Endothelial cell of umbilical vein (primary cell): ENCODE data around the gene RALGPS2. TPM values are rescaled to one million over a fixed set of nuclear protein-coding genes. Genes with fewer than 3 reads are reported as not detected.

ENCODE experiments used
- BruUV-seq: library from RNA; stranded (reverse); fragments of 400-500 nt; replicated peaks from 2 replicates; lab custom pipeline; 2021; lab: Mats Ljungman, UMichigan
- CTCF ChIA-PET: fragments of 300-600, 350-600 bp; sonication (Branson Sonifier 250); formaldehyde crosslinking; loops from one replicate; lab custom pipeline; 2021; ENCODE audit warnings: antibody characterized with exemption, inconsistent platforms; lab: Charles Lee
- POLR2A ChIA-PET: fragments of 300-600, 350-600 bp; sonication (Branson Sonifier 250); formaldehyde crosslinking; loops from one replicate; lab custom pipeline; 2021; ENCODE audit warnings: antibody characterized with exemption, inconsistent platforms; lab: Charles Lee
- DNase-seq: peaks from one replicate; pipeline ENCODE4 v3.0.0-alpha.2; 2011; ENCODE audit warnings: low read depth, low spot score
- FAIRE-seq: peaks from 2 replicates; lab custom pipeline; 2011; peaks lifted over from hg19 to GRCh38; lab: Jason Lieb, UNC
- H2AFZ ChIP-seq: 2 replicates; pipeline ENCODE4 v1.6.0; 2012; ENCODE audit warnings: low read depth, low read length, control low read depth, inconsistent platforms
- H3K27ac ChIP-seq: 2 replicates; pipeline ENCODE4 v1.5.1; 2011; ENCODE audit warnings: low read depth, mild to moderate bottlenecking, control low read depth, low read length, moderate library complexity; ENCODE audit not compliant: insufficient read depth
- H3K27me3 ChIP-seq, 2 experiments: 2 replicates each; pipeline versions ENCODE4 v1.6.0 to v1.6.1; 2011; ENCODE audit warnings: low read length in 2 of 2, mixed read lengths in 1 of 2; ENCODE audit not compliant: control insufficient read depth in 2 of 2, insufficient read depth in 2 of 2
- H3K36me3 ChIP-seq, 2 experiments: 2 replicates in 1 of 2; 3 replicates in 1 of 2; pipeline ENCODE4 v1.5.1; 2011; ENCODE audit warnings: low read length in 2 of 2, mild to moderate bottlenecking in 1 of 2, moderate library complexity in 1 of 2; ENCODE audit not compliant: control insufficient read depth in 2 of 2, insufficient read depth in 2 of 2; ENCODE audit errors: extremely low read depth in 1 of 2
- H3K4me1 ChIP-seq: 3 replicates; pipeline ENCODE4 v1.5.1; 2011; ENCODE audit warnings: mild to moderate bottlenecking, low read length; ENCODE audit not compliant: control insufficient read depth, insufficient read depth; ENCODE audit errors: extremely low read depth
- H3K4me2 ChIP-seq: 2 replicates; pipeline ENCODE4 v1.6.1; 2011; ENCODE audit warnings: low read length, control low read depth, mixed read lengths; ENCODE audit not compliant: insufficient read depth
- H3K4me3 ChIP-seq, 3 experiments: fragments of 200-600 bp in 1 of 3; sonication (generic), shearing (Covaris generic) in 1 of 3; replicated peaks in 1 of 3; 2 replicates each; pipeline ENCODE4 v1.5.1; 2011 to 2016; ENCODE audit warnings: control low read depth in 3 of 3, low read length in 3 of 3, mild to moderate bottlenecking in 2 of 3, inconsistent platforms in 1 of 3, low read depth in 1 of 3, moderate library complexity in 1 of 3; ENCODE audit not compliant: insufficient read depth in 1 of 3
- H3K79me2 ChIP-seq: 2 replicates; pipeline ENCODE4 v1.6.0; 2012; ENCODE audit warnings: low read length, inconsistent platforms; ENCODE audit not compliant: control insufficient read depth, insufficient read depth
- H3K9ac ChIP-seq: replicated peaks from 2 replicates; pipeline ENCODE3; 2011; ENCODE audit warnings: low read length, control low read depth; ENCODE audit not compliant: insufficient read depth; ENCODE audit errors: extremely low read depth
- H3K9me1 ChIP-seq: replicated peaks from 3 replicates; pipeline ENCODE4 v1.6.0; 2011; ENCODE audit warnings: mild to moderate bottlenecking, low read length; ENCODE audit not compliant: control insufficient read depth, insufficient read depth; ENCODE audit errors: extremely low read depth
- H3K9me3 ChIP-seq: replicated peaks from 2 replicates; pipeline ENCODE4 v1.5.1; 2012; ENCODE audit warnings: low read length, inconsistent platforms; ENCODE audit not compliant: control insufficient read depth, insufficient read depth
- H4K20me1 ChIP-seq: replicated peaks from 2 replicates; pipeline ENCODE3; 2011; ENCODE audit warnings: mild to moderate bottlenecking, low read length; ENCODE audit not compliant: control insufficient read depth, insufficient read depth; ENCODE audit errors: extremely low read depth
- CTCF ChIP-seq, 2 donors: IDR thresholded peaks; 1 replicate in 1 of 2; 2 replicates in 1 of 2; pipeline ENCODE4 v1.5.1; 2011; ENCODE audit warnings: low read length in 2 of 2, mild to moderate bottlenecking in 2 of 2, moderate library complexity in 2 of 2, control low read depth in 1 of 2, inconsistent platforms in 1 of 2, low read depth in 1 of 2; ENCODE audit not compliant: insufficient read depth in 1 of 2; ENCODE audit errors: extremely low read depth in 1 of 2
- EZH2 ChIP-seq: IDR thresholded peaks from 2 replicates; pipeline ENCODE4 v1.6.1; 2012; ENCODE audit warnings: borderline replicate concordance, low read depth, mild to moderate bottlenecking, moderate library complexity, low read length, inconsistent platforms; ENCODE audit not compliant: severe bottlenecking
- FOS ChIP-seq: IDR thresholded peaks from 2 replicates; pipeline ENCODE4 v1.6.1; 2011; ENCODE audit warnings: mild to moderate bottlenecking, low read length, moderate library complexity, borderline replicate concordance; ENCODE audit not compliant: insufficient read depth
- GATA2 ChIP-seq: IDR thresholded peaks from 2 replicates; pipeline ENCODE4 v1.7.0; 2011; ENCODE audit warnings: low read depth, mild to moderate bottlenecking, moderate library complexity, mixed read lengths, low read length; ENCODE audit not compliant: insufficient read length, insufficient read depth
- JUN ChIP-seq: IDR thresholded peaks from 2 replicates; pipeline ENCODE4 v1.6.1; 2011; ENCODE audit warnings: borderline replicate concordance, low read depth; ENCODE audit not compliant: insufficient read length, insufficient read depth
- MAX ChIP-seq: IDR thresholded peaks from 2 replicates; pipeline ENCODE4 v1.6.1; 2011; ENCODE audit not compliant: insufficient read depth, insufficient read length
- MYC ChIP-seq: IDR thresholded peaks from one replicate; pipeline ENCODE4 v1.6.1; 2011; ENCODE audit warnings: mild to moderate bottlenecking, low read depth, low read length
- POLR2A ChIP-seq: IDR thresholded peaks from 2 replicates; pipeline ENCODE4 v1.6.1; 2012; ENCODE audit warnings: low read depth, mild to moderate bottlenecking, control low read depth, low read length
- POLR2AphosphoS5 ChIP-seq: IDR thresholded peaks from 2 replicates; pipeline ENCODE4 v1.6.1; 2012; ENCODE audit warnings: low read depth, mild to moderate bottlenecking, control low read depth, low read length, moderate library complexity; ENCODE audit not compliant: insufficient read depth
- dilution Hi-C: fragments of 300-500 bp; cut with MboI; formaldehyde crosslinking; loops from one replicate; pipeline ENCODE4 v1.15.0; 2019; ENCODE audit warnings: low sequenced_read_pairs; ENCODE audit not compliant: extremely low pct_ligation_motif_present
- intact Hi-C: fragments of 100-400 bp; cut with micrococcal nuclease; formaldehyde crosslinking; loops from one replicate; pipeline ENCODE4 v1.10.0; 2022
- polyA plus RNA-seq, 4 experiments: library from polyadenylated mRNA; depleted of rRNA in 3 of 4; stranded (reverse) in 3 of 4; unstranded in 1 of 4; fragments of >200 nt; gene quantifications; 2 replicates each; pipeline versions ENCODE4 v1.2.1 to v1.2.3, GENCODE V29; 2011 to 2012; ENCODE audit warnings: missing spikeins in 1 of 4
- total RNA-seq: library from RNA; stranded (reverse); gene quantifications from 2 replicates; pipeline ENCODE4 v1.2.3, GENCODE V29; 2021

The RALGPS2 gene
- total and polyA plus RNA-seq, 2 donors (not counting 3 experiments of a cell fraction or from before 2014, with no cell fraction given) = 4.6 to 27.7 TPM

GRCh38 chr1:178901482-178902125 is 176.6 kb downstream of the RALGPS2 start:
- TF ChIP-seq JUN (no peak), MAX (no peak), POLR2AphosphoS5 (no peak), EZH2 (no peak), FOS (no peak), MYC (no peak), CTCF (IDR thresholded peaks at IDR 0.05; ENCODE audit: extremely low read depth in 1 of 2, insufficient read depth in 1 of 2, low read depth in 1 of 2, low read length in 2 of 2) (no peak), GATA2 (no peak), POLR2A (no peak)
- Histone ChIP-seq H3K36me3 (no peaks in the 10 kb centered on the region), H3K4me2 (no peak overlapping the region), H3K79me2 (no peaks in the 10 kb centered on the region), H3K4me3 (no peak overlapping the region), H3K27me3 (no peaks in the 10 kb centered on the region), H3K27ac (no peak overlapping the region), H3K9me1 (peaks cover 2% of the 10 kb centered on the region), H4K20me1 (no peaks in the 10 kb centered on the region), H3K4me1 (no peaks in the 10 kb centered on the region), H3K9me3 (no peaks in the 10 kb centered on the region), H2AFZ (no peak overlapping the region), H3K9ac (no peak overlapping the region)
- FAIRE-seq = no peak
- BruUV-seq = no TSS peak
- dilution Hi-C loops = no loop called here
- CTCF ChIA-PET = interaction anchor here (1.3 kb wide), 1 partner anchor 23 kb away, joined by 3 read pairs; no protein-coding TSS in a partner anchor
- POLR2A ChIA-PET = interaction anchor here (0.6 kb wide), 1 partner anchor 19 kb away, joined by 3 read pairs; no protein-coding TSS in a partner anchor
- intact Hi-C loops = no loop called here
- no peak for DNase-seq
